Panc1 (cell line): Measurements from ENCODE around the gene ELAVL1.

Experiments
- POLR2AphosphoS5 ChIP-seq: IDR thresholded peaks from 2 replicates; pipeline ENCODE4 v1.6.1; 2012; ENCODE audit warnings: mild to moderate bottlenecking, low read depth, low read length, moderate library complexity
- SIN3A ChIP-seq: IDR thresholded peaks from 2 replicates; pipeline ENCODE4 v1.6.1; 2012; ENCODE audit warnings: low read depth, mild to moderate bottlenecking, low read length, moderate library complexity, borderline replicate concordance; ENCODE audit not compliant: insufficient read depth
- TF ChIP-seq, protein P1 (sequence below): fragments of 450-650 bp; IDR thresholded peaks from 2 replicates; pipeline ENCODE4 v1.5.1; 2017; ENCODE audit warnings: mild to moderate bottlenecking
- TF ChIP-seq, protein P2 (sequence below), 2 experiments: IDR thresholded peaks; 2 replicates each; pipeline ENCODE4 v1.6.1; 2011 to 2012; ENCODE audit warnings: low read depth in 2 of 2, control low read depth in 1 of 2, low read length in 1 of 2, mild to moderate bottlenecking in 1 of 2, moderate library complexity in 1 of 2; ENCODE audit not compliant: insufficient read depth in 1 of 2

- TF ChIP-seq POLR2AphosphoS5: no peak
- TF ChIP-seq, protein P1, sequence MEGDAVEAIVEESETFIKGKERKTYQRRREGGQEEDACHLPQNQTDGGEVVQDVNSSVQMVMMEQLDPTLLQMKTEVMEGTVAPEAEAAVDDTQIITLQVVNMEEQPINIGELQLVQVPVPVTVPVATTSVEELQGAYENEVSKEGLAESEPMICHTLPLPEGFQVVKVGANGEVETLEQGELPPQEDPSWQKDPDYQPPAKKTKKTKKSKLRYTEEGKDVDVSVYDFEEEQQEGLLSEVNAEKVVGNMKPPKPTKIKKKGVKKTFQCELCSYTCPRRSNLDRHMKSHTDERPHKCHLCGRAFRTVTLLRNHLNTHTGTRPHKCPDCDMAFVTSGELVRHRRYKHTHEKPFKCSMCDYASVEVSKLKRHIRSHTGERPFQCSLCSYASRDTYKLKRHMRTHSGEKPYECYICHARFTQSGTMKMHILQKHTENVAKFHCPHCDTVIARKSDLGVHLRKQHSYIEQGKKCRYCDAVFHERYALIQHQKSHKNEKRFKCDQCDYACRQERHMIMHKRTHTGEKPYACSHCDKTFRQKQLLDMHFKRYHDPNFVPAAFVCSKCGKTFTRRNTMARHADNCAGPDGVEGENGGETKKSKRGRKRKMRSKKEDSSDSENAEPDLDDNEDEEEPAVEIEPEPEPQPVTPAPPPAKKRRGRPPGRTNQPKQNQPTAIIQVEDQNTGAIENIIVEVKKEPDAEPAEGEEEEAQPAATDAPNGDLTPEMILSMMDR: no peak
- no peak for TF ChIP-seq SIN3A
- TF ChIP-seq, protein P2, sequence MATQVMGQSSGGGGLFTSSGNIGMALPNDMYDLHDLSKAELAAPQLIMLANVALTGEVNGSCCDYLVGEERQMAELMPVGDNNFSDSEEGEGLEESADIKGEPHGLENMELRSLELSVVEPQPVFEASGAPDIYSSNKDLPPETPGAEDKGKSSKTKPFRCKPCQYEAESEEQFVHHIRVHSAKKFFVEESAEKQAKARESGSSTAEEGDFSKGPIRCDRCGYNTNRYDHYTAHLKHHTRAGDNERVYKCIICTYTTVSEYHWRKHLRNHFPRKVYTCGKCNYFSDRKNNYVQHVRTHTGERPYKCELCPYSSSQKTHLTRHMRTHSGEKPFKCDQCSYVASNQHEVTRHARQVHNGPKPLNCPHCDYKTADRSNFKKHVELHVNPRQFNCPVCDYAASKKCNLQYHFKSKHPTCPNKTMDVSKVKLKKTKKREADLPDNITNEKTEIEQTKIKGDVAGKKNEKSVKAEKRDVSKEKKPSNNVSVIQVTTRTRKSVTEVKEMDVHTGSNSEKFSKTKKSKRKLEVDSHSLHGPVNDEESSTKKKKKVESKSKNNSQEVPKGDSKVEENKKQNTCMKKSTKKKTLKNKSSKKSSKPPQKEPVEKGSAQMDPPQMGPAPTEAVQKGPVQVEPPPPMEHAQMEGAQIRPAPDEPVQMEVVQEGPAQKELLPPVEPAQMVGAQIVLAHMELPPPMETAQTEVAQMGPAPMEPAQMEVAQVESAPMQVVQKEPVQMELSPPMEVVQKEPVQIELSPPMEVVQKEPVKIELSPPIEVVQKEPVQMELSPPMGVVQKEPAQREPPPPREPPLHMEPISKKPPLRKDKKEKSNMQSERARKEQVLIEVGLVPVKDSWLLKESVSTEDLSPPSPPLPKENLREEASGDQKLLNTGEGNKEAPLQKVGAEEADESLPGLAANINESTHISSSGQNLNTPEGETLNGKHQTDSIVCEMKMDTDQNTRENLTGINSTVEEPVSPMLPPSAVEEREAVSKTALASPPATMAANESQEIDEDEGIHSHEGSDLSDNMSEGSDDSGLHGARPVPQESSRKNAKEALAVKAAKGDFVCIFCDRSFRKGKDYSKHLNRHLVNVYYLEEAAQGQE (IDR thresholded peaks at IDR 0.05; ENCODE audit: insufficient read depth in 1 of 2, low read depth in 2 of 2, low read length in 1 of 2): no peak
Measured at GRCh38 chr19:8023371-8023770, 17.9 kb upstream of the ELAVL1 start.
